Stimulated activated CD4-positive, alpha-beta T cell treated with anti-CD3 and anti-CD28 coated beads, Interleukin-1b, Interleukin-23, amount 100 ng/mL, for 48 hours (primary cell): ENCODE results near the gene GRK5.
"Not testable (repeated sequence)": the region's sequence is repeated elsewhere in the genome, so short reads cannot be mapped to it uniquely, and the experiment has no call there.

Experiments
- DNase-seq: peaks from one replicate; pipeline ENCODE4 v3.0.0-alpha.2; 2020

GRK5 gene

DNA sequence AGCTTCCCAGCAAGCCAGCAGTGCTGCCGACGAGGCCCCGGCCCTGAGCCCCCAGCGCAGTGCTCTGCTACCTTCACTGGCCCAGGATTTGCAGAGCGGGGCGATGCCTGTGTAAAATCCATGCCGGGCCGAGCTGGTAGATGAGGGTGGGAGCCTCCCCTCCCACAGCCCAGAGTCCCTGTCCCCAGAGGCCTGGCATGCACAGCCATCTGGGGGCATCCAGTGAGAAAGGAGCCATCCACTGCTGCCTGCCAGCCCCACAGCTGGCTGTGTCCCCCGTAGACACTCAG, 218.5 kb downstream of the GRK5 start:
- DNase-seq: no peak

DNA sequence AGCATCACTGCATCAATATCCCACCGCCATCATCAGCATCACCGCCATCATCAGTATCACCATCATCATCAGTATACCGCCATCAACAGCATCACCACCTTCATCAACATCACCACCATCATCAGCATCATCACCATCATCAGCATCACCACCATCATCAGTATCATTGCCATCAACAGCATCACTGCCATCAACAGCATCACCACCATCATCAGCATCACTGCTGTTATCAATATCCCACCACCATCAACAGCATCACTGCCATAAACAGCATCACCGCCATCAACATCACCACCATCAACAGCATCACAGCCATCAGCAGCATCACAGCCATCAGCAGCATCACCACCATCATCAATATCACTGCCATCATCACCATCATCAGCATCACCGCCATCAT, 219.3 kb downstream of the GRK5 start:
- DNase-seq: no peak

DNA sequence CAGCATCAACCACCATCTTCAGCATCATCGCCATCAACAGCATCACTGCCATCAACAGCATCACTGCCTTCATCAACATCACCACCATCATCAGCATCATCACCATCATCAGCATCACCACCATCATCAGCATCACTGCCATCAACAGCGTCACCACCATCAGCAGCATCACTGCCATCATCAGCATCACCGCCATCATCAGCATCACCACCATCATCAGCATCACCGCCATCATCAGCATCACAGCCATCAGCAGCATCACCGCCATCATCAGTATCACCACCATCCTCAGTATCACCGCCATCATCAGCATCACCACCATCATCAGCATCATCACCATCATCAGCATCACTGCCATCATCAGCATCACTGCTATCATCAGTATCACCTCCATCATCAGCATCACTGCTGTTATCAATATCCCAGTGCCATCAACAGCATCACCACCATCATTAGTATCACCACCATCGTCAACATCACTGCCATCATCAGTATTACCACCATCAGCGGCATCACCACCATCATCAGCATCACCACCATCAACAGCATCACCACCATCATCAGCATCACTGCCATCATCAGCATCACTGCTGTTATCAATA, 220.0 kb downstream of the GRK5 start:
- DNase-seq: no peak

DNA sequence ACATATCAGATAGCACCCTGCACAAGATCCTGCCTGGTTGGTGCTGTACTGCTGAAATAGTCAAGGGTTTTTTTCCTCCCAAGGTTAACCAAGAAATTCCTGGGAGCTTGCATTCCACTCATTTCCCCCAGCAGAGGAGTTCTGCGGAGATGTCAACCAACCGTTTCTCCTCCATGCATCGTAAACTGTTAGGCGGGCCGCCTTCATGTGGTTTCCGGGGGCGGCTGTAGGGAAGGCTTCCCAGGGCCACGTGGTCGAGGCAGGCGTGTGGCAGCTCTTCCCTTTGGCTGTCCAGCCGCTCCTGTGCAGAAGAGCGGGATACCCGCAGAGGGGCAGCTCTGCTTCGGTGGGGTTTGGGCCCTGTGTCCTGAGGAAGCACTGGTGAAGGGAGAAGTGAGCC, 221.4 kb downstream of the GRK5 start:
- no peak for DNase-seq

DNA sequence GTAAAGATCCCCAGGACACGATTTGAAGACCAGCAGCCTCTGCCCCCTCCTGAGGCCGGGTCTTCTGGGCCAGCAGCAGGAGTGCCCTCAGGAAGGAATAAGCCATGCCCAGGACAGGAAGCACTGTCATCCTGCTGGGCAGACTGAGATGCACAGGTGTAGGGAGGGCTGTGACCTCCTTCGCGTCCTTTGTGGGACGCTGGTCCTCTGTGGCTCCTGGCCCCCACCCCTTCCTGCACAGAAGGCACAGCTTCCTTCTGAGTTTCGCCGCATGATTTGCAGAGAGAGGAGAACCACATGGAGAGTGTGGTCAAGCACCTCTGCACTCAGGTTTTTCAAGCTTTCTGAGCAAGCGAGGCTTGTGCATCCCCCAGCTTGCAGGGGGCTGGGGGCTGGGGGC, 222.4 kb downstream of the GRK5 start:
- DNase-seq: no peak

DNA sequence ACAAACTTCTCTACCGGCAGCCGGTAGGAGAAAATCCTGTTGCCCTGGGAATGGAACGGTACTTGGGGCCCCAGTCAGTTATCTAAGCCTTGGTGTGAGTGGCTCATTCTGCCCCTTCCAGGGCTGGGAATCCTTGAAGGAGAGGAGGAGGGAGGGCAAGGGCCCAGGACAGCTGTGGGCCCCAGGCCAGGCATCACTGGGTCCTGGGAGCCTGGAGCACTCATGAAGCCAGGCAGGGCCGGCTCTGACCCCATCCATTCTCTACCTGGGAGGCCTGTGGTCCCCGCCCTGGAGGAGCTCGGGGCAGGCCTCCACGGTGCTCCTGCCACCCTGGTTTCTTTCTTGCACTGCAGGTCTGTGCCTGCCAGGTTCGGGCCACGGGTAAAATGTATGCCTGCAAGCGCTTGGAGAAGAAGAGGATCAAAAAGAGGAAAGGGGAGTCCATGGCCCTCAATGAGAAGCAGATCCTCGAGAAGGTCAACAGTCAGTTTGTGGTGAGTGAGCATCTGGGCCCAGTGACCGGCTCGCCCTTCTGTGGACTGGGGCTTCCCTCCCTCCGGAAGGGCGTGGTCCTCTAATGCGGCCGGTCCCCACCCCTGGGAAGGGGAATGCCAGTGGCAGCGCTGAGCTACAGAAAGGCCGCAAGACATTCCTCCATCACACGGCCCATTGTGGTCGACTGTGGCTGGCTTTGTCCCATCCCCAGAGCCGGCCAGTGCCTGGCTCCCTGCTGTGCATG, 223.8 kb downstream of the GRK5 start:
- no peak for DNase-seq

DNA sequence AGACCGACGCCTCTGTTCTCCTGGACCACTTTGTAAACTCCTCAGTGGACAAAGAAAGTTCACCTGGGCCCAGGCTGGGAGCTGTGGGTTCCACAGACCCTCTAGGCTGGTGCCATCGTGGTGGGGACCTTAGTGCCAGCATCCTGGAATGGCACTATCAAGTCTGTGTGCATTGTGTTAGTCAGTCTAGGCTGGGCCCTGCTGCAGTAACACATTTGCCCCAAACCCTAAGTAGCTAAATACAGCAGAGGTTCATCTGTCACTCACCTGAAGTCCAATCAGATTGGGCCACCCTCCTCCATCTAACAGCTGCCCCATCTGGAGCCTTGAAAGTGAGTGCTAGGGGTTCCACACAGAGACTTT, 224.4 kb downstream of the GRK5 start:
- DNase-seq: no peak

DNA sequence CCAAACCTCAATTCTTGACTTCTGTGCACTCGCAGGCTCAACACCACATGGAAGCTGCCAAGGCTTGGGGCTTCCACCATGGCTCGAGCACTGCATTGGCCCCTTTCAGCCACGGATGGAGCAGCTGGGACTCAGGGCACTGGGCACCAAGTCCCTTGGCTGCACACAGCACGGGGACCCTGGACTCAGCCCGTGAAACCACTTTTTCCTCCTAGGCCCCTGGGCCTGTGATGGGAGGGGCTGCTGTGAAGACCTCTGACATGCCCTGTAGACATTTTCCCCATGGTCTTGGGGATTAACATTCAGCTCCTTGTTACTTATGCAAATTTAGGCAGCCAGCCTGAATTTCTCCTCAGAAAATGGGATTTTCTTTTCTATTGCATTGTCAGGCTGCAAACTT, 227.6 kb downstream of the GRK5 start:
- not testable (repeated sequence) for DNase-seq

DNA sequence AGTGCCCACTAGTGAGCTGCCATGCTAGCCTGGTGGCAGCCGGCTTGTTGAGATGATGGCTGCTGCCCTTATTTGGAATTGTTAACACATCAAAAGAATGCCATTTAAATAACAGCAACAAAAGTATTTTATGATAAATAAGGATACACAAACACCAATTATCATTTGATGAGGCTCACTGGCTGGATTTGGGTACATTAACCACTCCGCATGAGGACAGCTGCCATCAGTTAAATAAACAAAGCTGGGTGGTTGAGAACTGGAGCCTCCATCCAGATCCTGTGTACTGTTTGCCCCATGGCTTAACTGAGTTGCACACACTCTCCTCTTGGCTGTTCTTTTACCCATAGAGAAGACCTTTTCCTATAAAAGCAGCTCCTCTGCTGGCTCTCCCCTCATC, 231.3 kb downstream of the GRK5 start:
- DNase-seq: no peak

DNA sequence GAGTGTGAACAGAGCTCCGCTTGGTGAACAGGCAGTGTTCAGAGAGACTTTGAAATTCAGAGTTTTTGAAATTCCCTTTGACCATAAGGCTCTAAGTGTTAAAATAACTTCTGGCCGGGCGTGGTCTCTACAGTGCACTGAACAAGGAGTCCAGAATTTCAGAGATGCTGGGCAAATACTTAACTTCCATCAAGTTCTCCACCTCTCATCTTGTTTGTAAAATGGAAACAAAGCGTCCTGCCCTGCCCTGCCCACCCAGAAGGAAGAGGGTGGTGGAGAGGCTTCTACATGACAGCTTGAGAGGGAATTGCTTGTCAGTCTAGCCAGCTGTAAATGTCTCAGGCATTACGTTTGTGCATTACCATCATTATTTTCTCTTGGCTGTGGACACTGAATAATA, 232.6 kb downstream of the GRK5 start:
- no peak for DNase-seq

DNA sequence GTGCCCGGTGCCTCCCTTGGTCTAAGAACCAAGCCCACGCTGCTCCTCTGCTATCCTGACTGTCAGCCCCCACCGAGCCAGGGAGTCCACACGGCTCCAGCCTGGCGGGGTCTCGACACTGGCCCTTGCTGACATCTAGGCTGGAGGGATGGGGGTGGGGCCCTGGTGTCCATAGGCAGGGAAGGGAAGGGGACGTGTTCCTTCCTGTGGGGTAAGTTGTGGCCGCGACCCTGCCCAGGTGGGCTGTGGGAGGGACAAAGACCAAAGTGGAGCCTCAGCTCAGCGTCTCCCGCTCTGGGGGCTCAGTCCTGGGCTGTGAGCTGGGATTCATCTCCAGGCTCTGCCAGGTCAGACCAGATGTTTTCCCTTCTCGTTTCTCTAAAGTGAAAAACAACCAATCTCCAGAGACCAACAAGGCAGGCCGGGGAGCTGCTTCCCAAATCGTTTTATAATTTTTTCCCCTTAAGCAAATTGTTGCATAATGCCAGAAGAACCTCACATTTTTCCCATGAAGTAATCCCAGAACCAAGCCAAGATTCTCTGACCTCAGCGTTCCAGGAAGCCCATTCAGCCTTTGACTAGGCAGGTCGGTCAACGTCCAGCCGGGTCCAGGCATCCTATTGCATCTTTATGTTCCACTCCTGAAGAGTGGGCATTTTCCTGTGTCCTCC, 233.9 kb downstream of the GRK5 start:
- no peak for DNase-seq

DNA sequence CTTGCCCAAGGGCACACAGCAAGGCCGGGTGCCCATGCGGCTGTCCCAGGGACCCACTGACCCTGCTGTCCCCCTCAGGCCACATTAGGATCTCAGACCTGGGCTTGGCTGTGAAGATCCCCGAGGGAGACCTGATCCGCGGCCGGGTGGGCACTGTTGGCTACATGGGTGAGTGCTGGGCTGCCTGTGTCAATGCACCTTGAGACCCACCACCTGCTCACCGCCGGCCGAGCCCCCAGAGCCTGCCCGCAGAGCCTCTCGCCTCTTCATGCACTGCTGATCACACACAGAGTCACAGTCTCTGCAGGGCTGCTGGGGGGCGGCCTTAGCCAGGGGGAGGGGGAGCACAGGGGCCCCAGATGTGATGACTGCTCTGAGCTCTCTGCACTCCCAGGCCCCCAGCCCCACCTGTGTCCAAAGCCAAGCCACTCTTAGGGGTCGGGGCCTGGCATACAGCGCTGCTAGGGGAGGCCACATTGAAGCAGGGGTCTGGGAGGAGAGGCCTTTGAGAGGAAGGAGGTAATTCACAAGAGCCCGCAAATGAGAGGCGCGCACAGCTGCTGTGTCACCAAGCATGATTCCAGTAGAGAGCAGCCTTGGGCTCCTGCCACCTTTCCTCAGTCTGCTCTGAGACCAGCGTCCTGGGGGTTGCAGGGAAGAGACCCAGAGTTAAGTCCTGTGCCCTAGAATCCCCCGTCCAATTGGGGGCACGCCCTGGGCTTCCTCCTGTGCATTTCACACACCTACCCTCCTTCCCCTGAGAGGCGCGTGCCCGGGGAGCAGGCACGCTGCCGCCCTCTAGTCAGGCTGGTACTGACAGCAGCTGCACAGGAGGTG, 234.8 kb downstream of the GRK5 start:
- DNase-seq: no peak

DNA sequence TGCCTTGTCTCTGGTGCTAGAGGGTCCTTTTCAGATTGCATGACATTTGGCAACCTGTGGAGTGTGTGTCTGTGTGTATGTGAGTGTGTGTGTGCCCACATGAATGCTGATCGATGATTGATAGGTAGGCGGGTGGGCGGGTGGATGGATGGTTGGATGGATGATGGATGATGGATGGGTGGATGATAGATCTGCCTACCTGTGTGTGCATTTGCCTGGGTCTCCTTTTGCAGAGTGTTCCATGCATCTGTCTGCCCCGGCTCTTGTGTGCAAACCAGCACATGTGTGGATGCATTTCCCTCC, 235.3 kb downstream of the GRK5 start:
- no peak for DNase-seq

DNA sequence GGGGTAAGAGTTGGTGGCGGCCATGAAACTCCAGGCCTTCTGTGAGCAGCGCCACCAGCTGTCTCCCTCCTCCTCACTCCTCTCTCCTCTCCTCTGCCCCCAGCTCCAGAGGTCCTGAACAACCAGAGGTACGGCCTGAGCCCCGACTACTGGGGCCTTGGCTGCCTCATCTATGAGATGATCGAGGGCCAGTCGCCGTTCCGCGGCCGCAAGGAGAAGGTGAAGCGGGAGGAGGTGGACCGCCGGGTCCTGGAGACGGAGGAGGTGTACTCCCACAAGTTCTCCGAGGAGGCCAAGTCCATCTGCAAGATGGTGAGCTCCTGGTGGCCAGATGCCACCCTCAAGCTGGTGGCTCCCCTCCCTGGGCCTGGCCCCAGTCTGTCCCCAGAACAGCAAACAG, 236.1 kb downstream of the GRK5 start:
- DNase-seq: no peak

DNA sequence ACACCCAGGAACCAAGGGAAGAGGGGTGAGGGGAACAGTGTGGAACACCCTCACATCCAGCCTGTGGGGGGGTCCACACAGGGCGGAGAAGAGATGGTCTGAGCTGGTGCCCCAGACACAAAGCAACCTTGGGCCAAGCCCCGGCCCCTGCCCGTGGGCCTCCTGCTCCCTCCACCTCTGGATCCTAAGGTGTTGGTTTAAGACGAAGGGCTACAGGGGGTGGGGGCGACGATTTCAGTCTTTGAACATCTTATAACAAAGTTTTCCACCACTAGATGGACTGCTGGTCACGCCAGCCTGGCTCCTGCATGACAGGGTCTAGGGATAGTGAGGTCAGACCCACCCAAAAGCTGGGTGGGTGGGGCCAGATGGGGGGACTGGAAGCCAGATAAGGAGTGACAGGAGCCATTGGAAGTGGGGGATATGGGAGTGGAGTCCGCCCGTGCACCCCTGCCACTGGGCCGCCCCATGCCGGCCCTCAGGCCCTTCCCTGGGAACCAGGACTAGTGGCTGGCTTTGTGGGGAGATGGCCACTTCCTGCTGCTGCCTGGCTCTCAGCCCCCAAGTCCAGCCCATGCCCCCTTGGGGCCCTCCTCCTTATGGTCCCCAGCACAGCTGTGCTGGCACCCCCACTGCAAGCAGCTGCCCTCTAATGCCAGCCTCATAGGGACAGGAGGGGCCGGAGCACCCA, 236.7 kb downstream of the GRK5 start:
- no peak for DNase-seq

DNA sequence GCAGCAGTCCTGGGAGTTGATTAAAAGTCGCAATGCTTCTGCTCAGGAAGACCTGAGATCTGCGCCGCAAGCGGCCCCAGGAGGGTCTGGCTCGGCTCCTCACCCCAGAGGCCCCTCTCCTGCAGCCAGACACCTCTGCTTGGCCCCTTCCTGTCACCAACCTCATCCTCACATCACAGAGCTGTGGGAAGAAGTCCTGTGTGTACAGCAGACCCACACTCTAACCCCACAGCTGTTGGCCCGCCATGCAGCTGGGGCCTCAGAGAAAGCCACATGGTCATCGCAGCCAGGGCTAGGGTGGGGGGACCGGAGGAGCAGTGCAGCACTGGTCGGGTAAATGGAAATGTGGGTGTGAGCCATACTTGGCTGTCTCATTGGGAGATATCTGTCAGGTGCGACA, 237.5 kb downstream of the GRK5 start:
- DNase-seq: no peak

DNA sequence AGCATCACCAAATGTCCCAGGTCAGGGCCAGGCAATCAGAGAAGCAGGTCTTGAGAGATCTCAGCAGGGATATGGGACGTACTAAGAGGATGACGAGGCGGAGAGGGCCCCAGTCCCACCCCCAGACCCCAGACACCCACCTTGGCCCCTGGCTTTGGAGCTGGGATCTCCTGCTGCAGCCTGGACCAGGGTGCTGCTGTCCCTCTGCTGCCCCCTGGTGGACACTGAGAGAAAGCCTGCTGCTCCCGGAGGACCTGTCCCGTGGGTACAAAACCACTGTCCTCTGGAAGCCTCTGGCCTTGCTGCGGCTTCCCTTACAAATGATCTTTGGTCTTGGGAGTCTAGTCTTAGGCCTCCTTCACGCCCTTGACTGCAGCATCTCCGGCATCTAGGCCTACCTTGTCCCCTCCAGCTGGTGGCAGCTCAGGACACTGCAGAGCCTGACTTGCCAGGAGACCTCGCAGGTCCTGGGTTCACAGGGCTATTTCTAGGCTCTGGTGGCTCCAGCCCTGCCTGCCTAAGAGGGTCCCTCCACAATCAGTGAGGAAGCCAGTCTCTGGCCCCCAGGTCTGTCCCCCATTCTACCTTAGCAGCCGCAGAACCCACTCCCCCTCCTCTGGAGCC, 238.1 kb downstream of the GRK5 start:
- peak; percentile 78 for DNase-seq

DNA sequence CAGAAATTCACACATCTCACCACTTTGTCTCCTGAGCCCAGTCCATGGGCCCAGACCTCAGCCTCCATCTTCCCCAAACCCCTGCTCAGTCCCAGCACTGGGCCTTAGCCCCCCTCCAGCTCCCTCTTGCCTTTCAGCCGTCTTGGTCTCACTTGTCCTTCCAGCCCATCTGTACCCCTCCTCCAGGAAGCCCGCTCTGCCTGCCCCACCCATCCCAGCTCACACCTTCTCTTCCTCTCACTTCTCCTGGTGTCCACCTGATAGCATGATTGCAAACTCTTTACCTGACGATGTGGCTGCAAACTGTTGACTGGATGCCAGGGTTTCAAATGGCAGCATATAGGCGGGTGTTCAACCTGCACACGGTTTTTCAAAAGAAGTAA, 238.6 kb downstream of the GRK5 start:
- no peak for DNase-seq

DNA sequence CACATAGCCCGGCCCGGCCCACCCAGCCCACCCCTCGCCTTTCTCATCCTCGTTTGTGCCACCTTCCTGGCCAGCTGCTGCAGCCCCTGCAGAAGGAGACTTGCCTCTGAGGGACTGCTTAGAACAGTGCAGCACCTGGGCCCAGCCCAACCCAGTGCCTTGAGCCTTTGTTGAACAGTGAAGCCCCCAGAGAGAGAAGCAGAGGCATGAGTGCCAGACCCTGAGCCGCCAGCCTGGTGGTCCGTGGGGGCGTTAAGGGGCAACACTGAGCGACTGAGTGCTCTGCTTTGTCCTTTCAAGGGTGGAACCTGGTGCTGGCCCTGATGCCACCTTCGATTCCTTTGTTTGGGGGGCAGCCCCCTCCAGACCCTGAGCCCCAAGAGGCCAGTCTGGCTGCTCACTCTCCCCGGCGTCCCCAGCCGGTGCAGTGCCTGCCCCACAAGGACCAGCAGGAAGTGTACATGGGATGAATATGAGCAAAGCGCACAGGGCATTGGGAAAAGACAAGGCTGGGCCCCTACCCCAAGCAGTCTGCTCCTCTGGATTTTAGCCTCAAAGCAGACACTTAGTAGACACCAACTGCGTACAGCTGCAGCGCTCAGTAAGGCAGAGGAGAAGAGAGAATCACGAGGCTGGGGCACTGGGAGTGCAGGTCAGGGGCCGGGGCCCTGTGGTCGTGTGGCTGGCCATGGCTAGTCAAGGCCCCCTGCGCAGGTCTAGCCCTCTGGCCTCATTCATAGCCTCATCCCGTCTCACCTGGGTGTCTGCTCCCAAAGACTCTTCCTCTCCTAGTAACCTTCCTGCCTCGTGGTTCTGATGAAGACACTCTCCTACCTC, 239.3 kb downstream of the GRK5 start:
- DNase-seq: no peak

DNA sequence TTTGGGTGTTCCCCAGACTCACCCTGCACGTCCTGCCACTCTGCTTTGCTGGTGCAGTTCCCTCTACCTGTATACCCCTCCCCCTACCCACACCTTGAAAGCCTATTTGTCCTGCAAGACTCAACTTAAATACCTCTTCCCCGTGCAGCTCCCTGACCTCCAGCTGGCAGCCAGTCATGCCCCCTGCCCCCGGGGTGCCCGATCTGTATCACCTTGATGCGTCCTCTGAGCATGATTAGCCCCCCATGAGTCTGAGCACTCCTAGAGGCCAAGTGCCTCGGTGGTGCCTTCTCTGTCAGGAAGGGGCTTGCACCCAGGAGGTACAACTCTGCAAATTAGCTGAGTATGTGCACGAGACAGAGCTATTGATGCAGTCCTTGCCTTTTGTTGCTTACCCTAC, 240.1 kb downstream of the GRK5 start:
- DNase-seq: no peak

DNA sequence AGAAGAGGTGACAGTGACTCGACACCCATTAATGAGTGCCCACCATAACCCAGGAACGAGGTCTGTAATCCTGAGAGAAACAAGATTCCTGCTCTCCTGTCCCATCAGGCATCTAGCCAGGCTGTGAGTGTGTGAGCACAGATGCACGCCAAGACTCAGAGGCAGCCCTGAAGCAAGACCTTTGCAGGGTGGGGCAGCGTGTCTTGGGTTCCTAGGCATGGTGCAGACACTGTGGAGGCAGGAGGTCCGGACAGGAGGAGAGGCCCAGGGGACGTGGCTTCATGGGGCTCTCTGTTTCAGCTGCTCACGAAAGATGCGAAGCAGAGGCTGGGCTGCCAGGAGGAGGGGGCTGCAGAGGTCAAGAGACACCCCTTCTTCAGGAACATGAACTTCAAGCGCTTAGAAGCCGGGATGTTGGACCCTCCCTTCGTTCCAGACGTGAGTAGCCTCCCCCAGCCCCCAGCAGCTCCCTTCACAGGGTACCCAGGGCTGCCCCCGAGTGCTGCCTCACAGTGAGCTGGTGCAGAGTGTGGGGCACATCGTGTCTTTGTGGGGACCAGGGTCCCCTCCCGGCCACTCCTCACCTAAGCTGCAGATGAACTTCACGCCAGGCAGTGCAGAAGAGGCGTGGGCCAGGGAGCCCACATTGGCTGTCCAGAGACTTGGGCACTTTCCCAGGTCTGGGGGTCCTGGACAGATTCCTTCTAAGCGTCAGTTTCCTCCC, 240.6 kb downstream of the GRK5 start:
- DNase-seq: no peak
